Heart left ventricle (tissue), 16 donors: Measurements from ENCODE around the gene CNTN4. TPM values are rescaled to one million over a fixed set of nuclear protein-coding genes. Genes with fewer than 3 reads are reported as not detected.

Source experiments
- ATAC-seq, 4 donors: fragments of 200-7000 bp; cut with Tn5 transposase; one replicate each; pipeline ENCODE4 v1.9.1; 2020 to 2022; ENCODE audit warnings: moderate library complexity in 4 of 4, mild to moderate bottlenecking in 3 of 4, moderate number of reproducible peaks in 1 of 4
- DNase-seq, 5 donors: peaks; one replicate each; pipeline ENCODE4 v3.0.0-alpha.2; 2020
- H3K27ac ChIP-seq, 12 donors: fragments of 200-600 bp; sonication (generic) in 4 of 12; one replicate each; pipeline versions ENCODE4 v1.5.0 to v1.8.0; 2016 to 2022; ENCODE audit warnings: mild to moderate bottlenecking in 2 of 12
- H3K27me3 ChIP-seq, 9 donors: fragments of 200-600 bp; sonication (generic) in 2 of 9; one replicate each; pipeline versions ENCODE4 v1.5.1 to v1.8.0; 2016 to 2022; ENCODE audit warnings: mild to moderate bottlenecking in 3 of 9
- H3K36me3 ChIP-seq, 9 donors: fragments of 200-600 bp; sonication (generic) in 2 of 9; one replicate each; pipeline versions ENCODE4 v1.5.0 to v1.8.0; 2018 to 2022; ENCODE audit warnings: mild to moderate bottlenecking in 2 of 9
- H3K4me1 ChIP-seq, 12 donors: fragments of 200-600 bp; sonication (generic) in 4 of 12; one replicate each; pipeline versions ENCODE4 v1.5.0 to v1.8.0; 2016 to 2022; ENCODE audit warnings: mild to moderate bottlenecking in 3 of 12
- H3K4me3 ChIP-seq, 12 donors: fragments of 200-600 bp; sonication (generic) in 4 of 12; one replicate each; pipeline versions ENCODE4 v1.5.0 to v1.8.0; 2017 to 2022; ENCODE audit warnings: mild to moderate bottlenecking in 9 of 12, moderate library complexity in 4 of 12
- H3K9me3 ChIP-seq, 12 donors: fragments of 200-600 bp; sonication (generic) in 4 of 12; one replicate each; pipeline versions ENCODE4 v1.5.0 to v1.8.0; 2016 to 2022; ENCODE audit warnings: mild to moderate bottlenecking in 1 of 12
- POLR2A ChIP-seq, 2 donors: fragments of 450-650 bp; IDR thresholded peaks; one replicate each; pipeline ENCODE4 v1.6.1; 2017; ENCODE audit warnings: antibody characterized with exemption in 2 of 2, mild to moderate bottlenecking in 2 of 2, moderate library complexity in 2 of 2
- WGBS, 4 donors: extraction: QIAGEN DNeasy Blood & Tissue Kit in 2 of 4; methylation state at CpG; one replicate each; pipeline versions ENCODE4 v1.1.5 to v1.1.7; 2013 to 2018; 5-methylcytosine and 5-hydroxymethylcytosine counted together
- intact Hi-C, 10 donors: fragments of 100-400 bp; cut with DNase I; formaldehyde crosslinking; loops; one replicate each; pipeline versions ENCODE4 v1.11.1 to v1.14.2; 2022
- polyA plus RNA-seq, 2 donors: library from polyadenylated mRNA; stranded (reverse); fragments of 200-250 nt; gene quantifications; one replicate each; pipeline ENCODE4 v1.2.3, GENCODE V29; 2013
- total RNA-seq, 9 donors: library from RNA; depleted of rRNA in 2 of 9; stranded (reverse); fragments of >200 nt in 2 of 9; fragmentation: NEBNext Ultra II Directional in 3 of 9; extraction: Animal tissue kit (Norgen Biotek cat#: 25700) in 3 of 9; gene quantifications; one replicate each; pipeline versions ENCODE4 v1.1.0 to v1.2.4, GENCODE V29; 2016 to 2023
- TF ChIP-seq, protein P1 (sequence below), 12 donors: fragments of 200-600 bp; sonication (generic) in 4 of 12; IDR thresholded peaks; one replicate each; pipeline versions ENCODE4 v1.5.0 to v1.8.0; 2018 to 2022; ENCODE audit warnings: antibody characterized with exemption in 12 of 12, mild to moderate bottlenecking in 5 of 12
- donor health status: ischemic (EF 13 %, LVEDD 7.1; RV severe dilation, severe dysfunction).
- donor health status: healthy with polysubstance abuse.
- donor health status: DM: no; HTN: yes; CAD: no.
- donor health status: DM: no; HTN: no; CAD: no.
- donor health status: ischemic (EF 25% LVEDD 6.9; RV normal size, moderate dysfunction).
- donor health status: ischemic (EF 25% LVEDD 5.7; RV mildly dilated, moderate dysfunction).
- donor health status: healthy.
- donor health status: DM: yes; HTN: yes; CAD: no.
- donor health status: ischemic (EF 35%, LVEDD 5.7; RV mildly dilated, moderate dysfunction).
- donor health status: nonischemic (EF 11% LVEDD 7.7; RV severe dilation, severe dysfunction).
- donor health status: DM: yes; HTN: yes; CAD: no.
- donor health status: PGD.
- donor health status: ischemic (EF 29% LVEDD 5.4; RV normal size, mild dysfunction).
- donor health status: nonischemic (EF 23%, LVEDD 6.1; RV moderate dilation, normal function).

The CNTN4 gene
- total and polyA plus RNA-seq, 11 donors, result 0.30 to 6.7 (median 1.2) TPM

DNA sequence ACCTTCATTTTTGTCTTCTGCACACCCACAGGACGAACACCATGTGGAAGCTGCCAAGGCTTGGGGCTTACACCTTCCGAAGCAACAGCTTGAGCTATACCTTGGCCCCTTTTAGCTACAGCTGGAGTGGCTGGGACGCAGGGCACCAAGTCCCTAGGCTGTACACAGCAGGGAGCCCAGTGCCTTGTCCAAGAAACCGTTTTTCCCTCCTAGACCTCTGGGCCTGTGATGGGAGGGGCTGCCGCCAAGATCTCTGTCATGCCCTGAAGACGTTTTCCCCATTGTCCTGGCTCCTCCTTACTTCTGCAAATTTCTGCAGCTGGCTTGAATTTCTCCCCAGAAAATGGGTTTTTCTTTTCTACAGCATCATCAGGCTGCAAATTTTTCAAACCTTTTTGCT, 7.8 kb downstream of the CNTN4 start:
- intact Hi-C loops, result no loop called here
- ATAC-seq (no peak), DNase-seq (no peak)
- Histone ChIP-seq H3K27me3 (peaks cover 0 to 8% (median 0%) of the 10 kb centered on the region in 9 donors), H3K9me3 (no peaks in the 10 kb centered on the region), H3K36me3 (no peaks in the 10 kb centered on the region), H3K4me1 (no peaks in the 10 kb centered on the region), H3K27ac (no peak overlapping the region), H3K4me3 (no peak overlapping the region)
- 64 to 75% (median 70%) methylated on average over 6 of the region's 6 CpGs for WGBS, 4 donors
- TF ChIP-seq, protein P1, sequence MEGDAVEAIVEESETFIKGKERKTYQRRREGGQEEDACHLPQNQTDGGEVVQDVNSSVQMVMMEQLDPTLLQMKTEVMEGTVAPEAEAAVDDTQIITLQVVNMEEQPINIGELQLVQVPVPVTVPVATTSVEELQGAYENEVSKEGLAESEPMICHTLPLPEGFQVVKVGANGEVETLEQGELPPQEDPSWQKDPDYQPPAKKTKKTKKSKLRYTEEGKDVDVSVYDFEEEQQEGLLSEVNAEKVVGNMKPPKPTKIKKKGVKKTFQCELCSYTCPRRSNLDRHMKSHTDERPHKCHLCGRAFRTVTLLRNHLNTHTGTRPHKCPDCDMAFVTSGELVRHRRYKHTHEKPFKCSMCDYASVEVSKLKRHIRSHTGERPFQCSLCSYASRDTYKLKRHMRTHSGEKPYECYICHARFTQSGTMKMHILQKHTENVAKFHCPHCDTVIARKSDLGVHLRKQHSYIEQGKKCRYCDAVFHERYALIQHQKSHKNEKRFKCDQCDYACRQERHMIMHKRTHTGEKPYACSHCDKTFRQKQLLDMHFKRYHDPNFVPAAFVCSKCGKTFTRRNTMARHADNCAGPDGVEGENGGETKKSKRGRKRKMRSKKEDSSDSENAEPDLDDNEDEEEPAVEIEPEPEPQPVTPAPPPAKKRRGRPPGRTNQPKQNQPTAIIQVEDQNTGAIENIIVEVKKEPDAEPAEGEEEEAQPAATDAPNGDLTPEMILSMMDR (IDR thresholded peaks at IDR 0.05), result no peak
- TF ChIP-seq POLR2A (IDR thresholded peaks at IDR 0.05), result no peak

GRCh38 chr3:2110597-2111117, 12.0 kb downstream of the CNTN4 start:
- Histone ChIP-seq H3K27me3 (no peaks in the 10 kb centered on the region), H3K4me1 (no peaks in the 10 kb centered on the region), H3K27ac (no peak overlapping the region), H3K36me3 (no peaks in the 10 kb centered on the region), H3K9me3 (no peaks in the 10 kb centered on the region), H3K4me3 (no peak overlapping the region)
- TF ChIP-seq POLR2A (IDR thresholded peaks at IDR 0.05), result no peak
- TF ChIP-seq, protein P1 (IDR thresholded peaks at IDR 0.05), result no peak
- intact Hi-C loops, result no loop called here
- DNase-seq, result no peak
- no peak for ATAC-seq
- WGBS, 4 donors, result 70 to 81% (median 72%) methylated on average over 2 of the region's 2 CpGs

DNA sequence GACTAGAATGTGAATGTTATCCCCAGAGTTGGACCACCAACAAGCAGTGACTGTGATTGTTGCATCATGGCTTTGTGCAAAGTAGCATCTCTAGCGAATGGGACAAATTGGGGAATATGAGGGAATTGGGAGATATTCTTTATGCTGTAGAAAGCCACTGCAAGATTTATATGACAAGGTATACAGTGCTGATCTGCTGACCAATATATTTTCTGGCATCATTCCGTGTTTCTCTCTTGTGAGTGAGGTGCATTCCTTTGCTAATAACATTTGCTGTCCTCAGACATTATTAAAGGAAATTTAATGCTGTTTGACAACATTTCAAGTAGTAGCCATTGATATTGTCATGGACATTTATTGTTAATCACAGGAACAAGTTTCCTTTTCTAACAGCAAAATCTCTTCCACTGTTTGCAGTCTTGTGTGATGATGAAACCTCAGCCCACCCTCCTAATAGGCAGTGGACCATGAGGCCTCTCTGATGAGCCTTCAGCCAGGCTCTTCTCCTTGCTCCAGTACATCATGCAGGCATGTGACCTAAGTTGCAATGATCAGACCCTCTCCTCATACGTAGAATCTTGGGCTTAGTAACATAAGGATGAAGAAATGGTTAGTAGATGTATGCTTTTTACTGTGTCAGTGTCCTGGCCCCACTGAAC, 16.1 kb downstream of the CNTN4 start:
- no peaks in the 10 kb centered on the region for H3K4me1 ChIP-seq
- 75 to 88% (median 78%) methylated on average over 3 of the region's 3 CpGs for WGBS, 4 donors
- intact Hi-C loops, result no loop called here
- TF ChIP-seq POLR2A (IDR thresholded peaks at IDR 0.05), result no peak
- TF ChIP-seq, protein P1 (IDR thresholded peaks at IDR 0.05), result no peak
- DNase-seq, result no peak
- no peak overlapping the region for H3K4me3 ChIP-seq
- H3K27ac ChIP-seq, result no peak overlapping the region
- no peak for ATAC-seq
- no peaks in the 10 kb centered on the region for H3K9me3 ChIP-seq
- no peaks in the 10 kb centered on the region for H3K27me3 ChIP-seq
- H3K36me3 ChIP-seq, result no peaks in the 10 kb centered on the region

GRCh38 chr3:2130726-2131125, 32.1 kb downstream of the CNTN4 start:
- DNase-seq, result no peak
- TF ChIP-seq, protein P1 (IDR thresholded peaks at IDR 0.05), result no peak
- TF ChIP-seq POLR2A (IDR thresholded peaks at IDR 0.05), result no peak
- intact Hi-C loops, result no loop called here
- Histone ChIP-seq H3K27me3 (no peaks in the 10 kb centered on the region), H3K27ac (no peak overlapping the region), H3K9me3 (no peaks in the 10 kb centered on the region), H3K36me3 (no peaks in the 10 kb centered on the region), H3K4me1 (no peaks in the 10 kb centered on the region), H3K4me3 (no peak overlapping the region)
- 29 to 40% (median 30%) methylated on average over 2 of the region's 2 CpGs for WGBS, 4 donors
- no peak for ATAC-seq
